Right atrium auricular region (tissue), 2 donors: ENCODE data around the gene ITPR1. TPM values are rescaled to one million over a fixed set of nuclear protein-coding genes. Genes with fewer than 3 reads are reported as not detected.

ENCODE experiments used
- DNase-seq: peaks from one replicate; pipeline ENCODE4 v3.0.0-alpha.2; 2019; ENCODE audit warnings: low spot score
- H3K27ac ChIP-seq, 2 donors: fragments of 200-600 bp; sonication (generic); 1 replicate in 1 of 2; 2 replicates in 1 of 2; pipeline ENCODE4 v1.5.1; 2016 to 2019
- H3K27me3 ChIP-seq, 2 donors: fragments of 200-600 bp; sonication (generic); one replicate each; pipeline versions ENCODE4 v1.5.1 to v1.6.0; 2017 to 2019
- H3K36me3 ChIP-seq: fragments of 200-600 bp; sonication (generic); one replicate; pipeline ENCODE4 v1.5.1; 2016
- H3K4me1 ChIP-seq, 2 donors: fragments of 200-600 bp; sonication (generic); one replicate each; pipeline versions ENCODE4 v1.5.1 to v1.6.0; 2017 to 2019
- H3K4me3 ChIP-seq, 2 donors: fragments of 200-600 bp; sonication (generic); 1 replicate in 1 of 2; 2 replicates in 1 of 2; pipeline ENCODE4 v1.5.1; 2017 to 2019; ENCODE audit warnings: mild to moderate bottlenecking in 1 of 2, moderate library complexity in 1 of 2
- H3K9me3 ChIP-seq, 2 donors: fragments of 200-600 bp; sonication (generic); one replicate each; pipeline ENCODE4 v1.5.1; 2019
- total RNA-seq, 2 donors: library from RNA; depleted of rRNA; stranded (reverse); fragments of >200 nt; gene quantifications; one replicate each; pipeline ENCODE4 v1.1.0, GENCODE V29; 2016
- TF ChIP-seq, protein P1 (sequence below), 2 donors: fragments of 200-600 bp; sonication (generic); IDR thresholded peaks; one replicate each; pipeline ENCODE4 v1.5.1; 2019; ENCODE audit warnings: antibody characterized with exemption in 2 of 2

The ITPR1 gene
- total RNA-seq, 2 donors from 2014 or later, result 36.7 to 42.5 TPM

DNA sequence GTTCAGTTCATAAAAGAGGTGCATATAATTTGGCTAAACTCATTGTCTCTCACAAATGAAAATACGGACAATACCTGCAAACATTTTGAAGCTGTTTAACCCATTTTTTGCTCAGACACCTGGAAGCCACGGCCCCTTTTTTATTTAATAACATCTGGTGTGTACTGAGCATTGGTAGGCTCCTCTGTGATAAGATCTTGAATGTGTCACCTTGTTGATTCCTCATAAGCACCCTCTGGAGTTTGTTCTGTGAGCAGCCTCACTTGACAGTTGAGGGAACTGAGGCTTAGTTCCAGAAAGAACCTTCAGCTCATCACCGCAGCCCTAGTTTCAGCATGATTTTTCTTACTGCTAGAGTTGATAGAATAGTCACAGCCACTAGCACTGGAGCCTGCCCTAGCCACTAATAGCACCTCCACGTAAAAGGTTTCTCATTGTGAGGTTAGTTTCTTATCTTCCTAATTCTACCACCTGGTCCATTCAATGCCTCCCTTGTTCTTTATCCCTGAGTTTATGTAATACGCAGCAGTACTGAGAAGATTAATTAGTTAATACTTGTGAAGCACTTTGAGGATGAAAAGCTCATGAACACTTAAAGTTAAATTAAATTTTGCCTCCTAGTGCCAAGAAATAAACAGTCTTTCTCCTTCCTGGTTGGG, 71.9 kb downstream of the ITPR1 start:
- TF ChIP-seq, protein P1, sequence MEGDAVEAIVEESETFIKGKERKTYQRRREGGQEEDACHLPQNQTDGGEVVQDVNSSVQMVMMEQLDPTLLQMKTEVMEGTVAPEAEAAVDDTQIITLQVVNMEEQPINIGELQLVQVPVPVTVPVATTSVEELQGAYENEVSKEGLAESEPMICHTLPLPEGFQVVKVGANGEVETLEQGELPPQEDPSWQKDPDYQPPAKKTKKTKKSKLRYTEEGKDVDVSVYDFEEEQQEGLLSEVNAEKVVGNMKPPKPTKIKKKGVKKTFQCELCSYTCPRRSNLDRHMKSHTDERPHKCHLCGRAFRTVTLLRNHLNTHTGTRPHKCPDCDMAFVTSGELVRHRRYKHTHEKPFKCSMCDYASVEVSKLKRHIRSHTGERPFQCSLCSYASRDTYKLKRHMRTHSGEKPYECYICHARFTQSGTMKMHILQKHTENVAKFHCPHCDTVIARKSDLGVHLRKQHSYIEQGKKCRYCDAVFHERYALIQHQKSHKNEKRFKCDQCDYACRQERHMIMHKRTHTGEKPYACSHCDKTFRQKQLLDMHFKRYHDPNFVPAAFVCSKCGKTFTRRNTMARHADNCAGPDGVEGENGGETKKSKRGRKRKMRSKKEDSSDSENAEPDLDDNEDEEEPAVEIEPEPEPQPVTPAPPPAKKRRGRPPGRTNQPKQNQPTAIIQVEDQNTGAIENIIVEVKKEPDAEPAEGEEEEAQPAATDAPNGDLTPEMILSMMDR (IDR thresholded peaks at IDR 0.05), result no peak
- H3K36me3 ChIP-seq, result no peaks in the 10 kb centered on the region
- no peaks in the 10 kb centered on the region for H3K27me3 ChIP-seq
- peaks cover 0 to 12% of the 10 kb centered on the region in 2 donors for H3K4me1 ChIP-seq
- no peak for DNase-seq
- H3K9me3 ChIP-seq, result no peaks in the 10 kb centered on the region
- H3K4me3 ChIP-seq, result no peak overlapping the region
- no peak overlapping the region for H3K27ac ChIP-seq

DNA sequence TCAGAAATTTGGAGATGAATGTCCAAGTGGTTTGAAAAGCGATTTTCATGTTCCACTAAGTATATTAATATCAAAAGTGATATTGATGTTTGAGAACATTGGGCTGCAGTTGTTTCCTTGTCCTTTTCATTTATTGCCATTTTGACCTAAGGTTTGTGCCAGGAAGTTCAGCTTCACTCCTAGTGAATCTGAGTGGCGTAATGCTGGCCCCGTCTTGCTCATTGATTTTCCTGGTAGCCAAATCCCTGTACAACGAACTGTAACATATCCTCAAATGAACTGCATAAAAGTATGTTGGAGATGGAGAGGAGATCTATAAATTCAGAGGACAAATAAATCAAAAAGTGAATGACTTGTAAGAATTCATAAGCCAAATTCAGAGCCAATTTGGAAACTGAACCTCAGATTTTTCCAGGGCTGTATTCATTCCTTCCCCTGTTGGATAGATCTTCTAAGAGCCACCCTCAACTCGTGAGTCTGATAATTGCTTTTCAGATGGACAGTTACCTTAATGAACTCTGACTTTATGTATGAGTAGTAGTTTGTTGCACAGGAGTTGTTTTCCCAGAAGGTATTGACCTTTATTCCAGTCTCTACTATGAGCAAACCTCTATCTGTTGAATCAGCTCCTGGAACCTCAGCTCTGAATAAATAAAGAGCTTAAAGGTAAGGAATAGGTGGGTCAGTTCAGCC, 72.8 kb downstream of the ITPR1 start:
- TF ChIP-seq, protein P1 (IDR thresholded peaks at IDR 0.05), result no peak
- Histone ChIP-seq H3K36me3 (no peaks in the 10 kb centered on the region), H3K27me3 (no peaks in the 10 kb centered on the region), H3K9me3 (no peaks in the 10 kb centered on the region), H3K27ac (no peak overlapping the region), H3K4me3 (no peak overlapping the region), H3K4me1 (peaks cover 0 to 11% of the 10 kb centered on the region in 2 donors)
- no peak for DNase-seq

DNA sequence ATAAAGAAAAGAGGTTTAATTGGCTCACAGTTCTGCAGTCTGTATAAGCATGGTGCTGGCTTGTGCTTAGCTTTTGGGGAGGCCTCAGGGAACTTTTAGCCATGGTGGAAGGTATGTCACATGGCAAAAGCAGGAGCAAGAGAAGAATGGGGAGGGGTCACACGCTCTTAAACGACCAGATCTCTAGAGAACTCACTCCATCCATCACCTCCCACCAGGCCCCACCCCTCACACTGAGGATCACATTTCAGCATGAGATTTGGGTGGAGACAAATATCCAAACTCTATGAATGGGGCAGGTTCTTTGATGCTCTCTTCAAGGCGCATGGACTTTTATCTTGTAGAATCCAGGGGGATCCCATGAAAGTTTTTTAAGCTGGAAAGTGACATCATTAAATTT, 75.7 kb downstream of the ITPR1 start:
- TF ChIP-seq, protein P1 (IDR thresholded peaks at IDR 0.05), result no peak
- no peak overlapping the region for H3K4me3 ChIP-seq
- DNase-seq, result no peak
- H3K4me1 ChIP-seq, result no peaks in the 10 kb centered on the region
- no peaks in the 10 kb centered on the region for H3K9me3 ChIP-seq
- no peak overlapping the region for H3K27ac ChIP-seq
- H3K27me3 ChIP-seq, result no peaks in the 10 kb centered on the region
- H3K36me3 ChIP-seq, result no peaks in the 10 kb centered on the region

DNA sequence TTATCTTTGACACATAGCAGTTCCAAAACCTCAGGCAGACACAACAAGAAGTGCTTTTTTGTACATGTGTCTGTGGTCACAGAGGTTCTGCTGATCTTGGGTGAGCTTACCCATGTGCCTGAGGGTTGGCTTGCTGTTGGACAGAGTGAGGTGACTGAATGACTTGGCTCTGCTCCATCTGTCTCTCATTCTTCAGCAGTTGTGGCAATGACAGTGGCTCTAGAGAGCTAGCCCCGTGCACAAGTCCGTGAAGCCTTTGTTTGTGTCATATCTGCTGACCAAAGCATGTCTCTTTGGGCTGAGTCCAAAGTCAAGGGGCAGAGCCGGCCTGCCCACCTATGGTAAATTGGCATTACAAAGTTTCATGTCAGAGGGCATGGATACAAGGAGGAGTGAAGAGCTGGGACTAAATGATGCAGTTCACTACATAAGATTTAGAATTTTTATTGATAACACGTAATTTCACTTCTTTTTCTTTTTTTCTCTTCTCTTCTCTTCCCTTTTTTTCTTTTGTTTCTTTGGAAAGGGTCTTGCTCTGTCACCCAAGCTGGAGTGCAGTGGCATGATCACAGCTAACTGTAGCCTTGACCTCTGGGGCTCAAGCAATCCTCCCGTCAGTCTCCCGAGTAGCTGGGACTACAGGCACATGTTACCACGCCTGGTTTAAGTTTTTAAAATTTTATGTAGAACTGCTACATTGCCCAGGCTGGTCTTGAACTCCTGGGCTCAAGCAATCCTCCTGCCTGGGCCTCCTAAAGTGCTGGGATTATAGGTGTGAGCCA, 77.9 kb downstream of the ITPR1 start:
- TF ChIP-seq, protein P1 (IDR thresholded peaks at IDR 0.05), result no peak
- Histone ChIP-seq H3K4me1 (no peaks in the 10 kb centered on the region), H3K4me3 (no peak overlapping the region), H3K27me3 (no peaks in the 10 kb centered on the region), H3K36me3 (no peaks in the 10 kb centered on the region), H3K9me3 (no peaks in the 10 kb centered on the region), H3K27ac (no peak overlapping the region)
- DNase-seq, result no peak

DNA sequence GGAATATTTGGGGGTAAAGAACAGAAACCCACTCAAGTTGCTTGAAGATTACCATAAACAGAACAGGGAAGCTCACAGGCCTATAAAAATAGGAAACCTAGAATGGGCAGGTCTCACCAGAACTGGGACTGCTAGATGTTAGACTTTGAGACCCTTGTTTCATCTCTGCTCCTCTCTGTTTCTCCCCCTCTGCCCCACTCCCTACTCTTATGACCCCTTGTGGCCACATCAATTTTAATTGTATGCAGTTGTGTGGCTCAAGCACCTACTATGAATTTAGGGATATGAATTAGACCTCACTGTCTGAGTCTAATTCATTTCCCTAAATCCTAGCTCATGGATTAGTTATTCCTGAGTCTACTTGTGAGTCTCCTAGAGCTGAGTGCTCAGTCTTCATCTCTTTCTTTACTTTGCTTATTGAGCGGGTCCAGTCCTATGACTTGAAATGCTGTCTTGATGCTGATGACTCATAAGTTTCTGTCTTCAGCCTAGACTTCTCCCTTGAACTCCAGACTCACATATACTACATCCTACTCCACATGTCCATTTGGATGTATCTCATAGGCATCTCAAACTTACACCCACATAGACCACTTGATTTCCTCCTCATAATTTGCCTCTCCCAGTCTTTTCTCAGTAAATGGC, 78.7 kb downstream of the ITPR1 start:
- no peaks in the 10 kb centered on the region for H3K4me1 ChIP-seq
- DNase-seq, result no peak
- TF ChIP-seq, protein P1 (IDR thresholded peaks at IDR 0.05), result peak in 1 of 2 donors; percentile 35

More for the DNA sequence above, 78.7 kb downstream of the ITPR1 start:
- Histone ChIP-seq H3K9me3 (no peaks in the 10 kb centered on the region), H3K27ac (no peak overlapping the region), H3K36me3 (no peaks in the 10 kb centered on the region), H3K27me3 (no peaks in the 10 kb centered on the region), H3K4me3 (no peak overlapping the region)
